Measurements from ENCODE around the gene CCDC170.
"Not testable (repeated sequence)": the region's sequence is repeated elsewhere in the genome, so short reads cannot be mapped to it uniquely, and the experiment has no call there.

The CCDC170 gene

DNA sequence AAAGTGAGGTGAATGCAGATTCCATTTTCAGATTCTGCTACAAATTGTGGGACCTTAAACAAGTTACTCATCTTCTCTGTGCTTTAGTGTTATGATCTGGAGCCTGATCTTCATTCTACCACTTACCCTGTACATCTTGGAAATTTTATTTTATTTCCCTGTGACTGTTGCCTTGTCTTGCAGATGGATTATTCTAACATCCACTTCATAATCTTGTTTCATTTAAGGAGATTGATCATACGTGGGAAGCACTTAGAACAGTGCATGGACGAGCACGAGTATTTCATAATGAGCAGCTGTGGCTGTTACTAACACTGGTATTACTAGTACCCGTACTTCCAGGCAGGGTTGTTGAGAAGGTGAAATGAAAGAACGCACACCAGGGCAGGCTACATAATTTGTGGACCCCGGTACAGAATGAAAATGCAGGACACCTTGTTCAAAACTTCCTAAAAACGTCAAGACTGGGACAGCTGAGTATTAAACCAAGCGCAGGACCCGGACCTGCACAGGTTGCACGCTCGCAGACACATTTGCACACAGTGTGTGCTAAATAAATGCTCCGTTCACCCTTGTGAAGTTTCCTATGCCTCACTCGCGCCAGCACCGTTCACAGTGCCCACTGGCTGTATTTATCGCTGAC, 535 bp upstream of the CCDC170 start:
- no peak for DNase-seq (ENCODE audit: low read depth in 2 of 3, low spot score in 2 of 3)

DNA sequence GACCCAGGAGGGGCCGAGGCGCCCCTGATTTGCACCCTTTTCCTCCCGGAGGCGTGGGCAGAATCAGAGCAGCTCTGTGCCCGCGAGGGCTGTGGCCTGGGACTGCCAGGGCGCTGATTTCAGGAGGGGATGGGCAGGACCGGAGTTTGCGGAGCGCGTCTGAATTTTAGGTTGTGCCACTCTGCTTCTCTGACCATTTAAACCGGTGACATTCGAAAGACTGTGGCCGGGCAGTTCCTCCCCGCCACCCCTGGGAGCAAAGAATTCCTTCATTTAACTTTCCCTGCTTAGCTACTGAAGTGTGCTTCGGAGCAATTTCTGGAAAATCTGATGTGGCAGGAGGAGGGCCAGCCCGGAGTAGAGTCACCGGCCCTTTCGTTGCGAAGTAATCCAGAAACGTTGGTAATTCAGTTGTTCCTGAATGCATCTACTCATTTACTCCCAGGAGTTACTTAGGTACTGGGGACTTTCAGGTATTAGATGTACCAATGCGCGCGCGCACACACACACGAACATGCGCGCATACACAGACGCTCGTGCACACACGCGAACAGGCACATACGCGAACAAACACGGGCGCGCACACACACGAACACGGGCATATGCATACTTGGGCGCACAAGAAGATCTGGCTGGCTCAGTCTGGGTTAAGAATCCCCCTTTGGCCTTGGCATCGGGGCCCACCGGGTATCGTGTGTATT, 568 bp downstream of the CCDC170 start:
- no peak for DNase-seq (ENCODE audit: low read depth in 2 of 3, low spot score in 2 of 3)

DNA sequence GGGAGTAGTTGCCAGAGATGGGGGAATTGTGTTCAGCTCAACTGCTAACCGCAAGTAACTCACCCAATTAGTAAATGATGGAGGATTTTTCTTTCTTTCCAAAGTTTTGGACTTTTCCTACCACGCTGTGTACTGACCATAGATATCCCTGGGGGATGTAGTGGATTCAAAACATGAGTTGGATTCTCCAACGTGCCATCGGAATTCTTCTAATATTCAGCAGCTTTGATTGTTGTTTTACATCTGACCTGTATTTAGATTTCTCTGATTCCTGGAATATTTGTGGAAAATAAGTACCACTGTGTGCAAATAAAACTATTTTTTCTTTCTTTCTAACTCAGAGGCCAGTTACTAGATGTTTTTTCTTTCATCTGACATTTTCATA, 1.1 kb downstream of the CCDC170 start:
- no peak for DNase-seq (ENCODE audit: low read depth in 2 of 3, low spot score in 2 of 3)

DNA sequence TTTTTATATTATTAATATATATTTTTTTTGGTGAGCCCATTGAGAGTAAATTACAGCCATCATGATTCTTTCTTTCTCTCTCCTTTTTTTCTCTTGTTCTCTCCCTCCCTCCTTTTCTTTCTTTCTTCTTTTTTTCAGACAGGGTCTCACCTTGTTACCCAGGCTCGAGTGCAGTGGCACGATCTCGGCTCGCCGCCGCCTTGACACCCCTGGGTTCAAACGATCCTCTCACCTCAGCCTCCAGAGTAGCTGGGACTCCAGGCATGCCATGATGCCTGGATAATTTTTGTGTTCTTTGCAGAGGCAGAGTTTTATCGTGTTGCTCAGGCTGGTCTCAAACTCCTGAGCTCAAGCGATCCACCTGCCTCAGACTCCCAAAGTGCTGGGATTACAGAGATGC, 1.6 kb downstream of the CCDC170 start:
- no peak for DNase-seq (ENCODE audit: low read depth in 2 of 3, low spot score in 2 of 3)

DNA sequence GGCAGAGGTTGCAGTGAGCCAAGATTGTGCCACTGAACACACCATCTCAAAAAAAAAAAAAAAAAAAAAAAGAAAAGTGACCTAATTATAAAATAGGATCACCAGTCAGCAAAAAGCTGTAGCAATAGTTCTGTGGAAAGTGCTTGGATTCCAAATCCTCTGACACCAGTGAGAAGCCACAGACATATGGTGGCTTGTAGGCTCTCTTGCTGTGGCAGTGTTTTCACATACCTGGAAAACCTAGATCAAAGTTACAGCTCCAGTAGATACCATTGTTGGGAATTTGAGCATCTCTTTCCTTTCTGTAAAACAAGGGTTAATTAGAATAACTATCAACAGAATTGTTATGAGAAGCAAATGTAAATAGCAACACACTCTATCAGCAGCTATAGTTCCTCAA, 4.1 kb downstream of the CCDC170 start:
- DNase-seq (ENCODE audit: low read depth in 2 of 3, low spot score in 2 of 3): no peak

DNA sequence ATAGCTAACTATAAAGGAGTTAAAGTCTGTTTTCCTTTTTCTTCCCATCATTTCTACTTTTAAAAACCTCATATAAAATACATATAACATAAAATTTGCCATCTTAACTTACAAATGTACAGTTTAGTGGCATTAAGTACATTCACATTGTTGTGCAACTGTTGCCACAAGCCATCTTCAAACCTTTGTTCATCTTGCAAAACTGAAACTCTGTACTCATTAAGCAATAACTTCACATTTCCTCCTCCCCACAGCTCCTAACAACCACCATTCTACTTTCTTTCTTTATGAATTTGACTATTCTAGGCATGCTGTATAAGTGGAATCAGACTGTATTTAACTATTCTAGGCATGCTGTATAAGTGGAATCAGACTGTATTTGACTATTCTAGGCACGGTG, 4.5 kb downstream of the CCDC170 start:
- DNase-seq (ENCODE audit: low read depth in 2 of 3, low spot score in 2 of 3): no peak

DNA sequence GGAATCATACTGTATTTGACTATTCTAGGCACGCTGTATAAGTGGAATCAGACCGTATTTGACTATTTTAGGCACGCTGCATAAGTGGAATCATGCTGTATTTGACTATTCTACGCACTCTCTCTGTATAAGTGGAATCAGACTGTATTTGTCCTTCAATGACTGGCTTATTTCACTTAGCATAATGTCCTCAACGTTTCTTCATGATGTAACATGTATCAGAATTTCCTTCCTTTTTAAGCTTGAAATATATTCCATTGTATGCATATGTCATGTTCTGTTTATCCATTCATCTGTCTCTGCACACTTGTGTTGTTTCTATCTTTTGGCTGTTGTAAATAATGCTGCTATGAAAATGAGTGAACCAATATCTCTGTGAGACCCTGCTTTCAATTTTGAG, 5.7 kb downstream of the CCDC170 start:
- DNase-seq (ENCODE audit: low read depth in 2 of 3, low spot score in 2 of 3): no peak

DNA sequence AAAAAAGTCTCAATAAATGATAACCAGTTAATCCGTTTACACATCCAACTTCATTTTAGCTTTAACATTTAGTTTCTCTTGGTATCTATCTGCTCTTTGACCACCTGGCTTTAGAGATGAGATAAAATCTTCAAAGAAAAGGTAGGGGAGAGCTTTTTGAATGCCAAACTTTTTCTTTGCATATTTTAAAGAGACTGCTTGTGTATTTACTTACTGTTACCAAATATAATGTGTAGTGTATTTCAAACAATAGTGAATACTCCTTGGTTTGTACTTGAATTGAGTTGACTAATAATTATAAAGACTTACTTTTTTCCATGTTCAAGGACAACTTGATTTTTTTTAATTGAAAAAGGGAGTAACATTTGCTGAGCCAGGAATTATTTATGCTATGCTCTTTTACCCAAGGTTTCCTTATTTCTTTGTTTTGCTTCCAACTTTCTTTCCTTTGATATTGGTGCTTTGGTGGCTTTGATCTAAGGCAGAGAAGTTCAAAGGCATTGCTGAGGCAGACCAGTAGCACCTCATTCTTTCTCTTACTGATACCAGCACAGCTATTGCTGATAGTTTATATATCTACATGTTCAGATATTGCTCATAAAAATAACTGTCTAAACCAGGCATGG, 7.8 kb downstream of the CCDC170 start:
- DNase-seq (ENCODE audit: low read depth in 2 of 3, low spot score in 2 of 3): no peak

DNA sequence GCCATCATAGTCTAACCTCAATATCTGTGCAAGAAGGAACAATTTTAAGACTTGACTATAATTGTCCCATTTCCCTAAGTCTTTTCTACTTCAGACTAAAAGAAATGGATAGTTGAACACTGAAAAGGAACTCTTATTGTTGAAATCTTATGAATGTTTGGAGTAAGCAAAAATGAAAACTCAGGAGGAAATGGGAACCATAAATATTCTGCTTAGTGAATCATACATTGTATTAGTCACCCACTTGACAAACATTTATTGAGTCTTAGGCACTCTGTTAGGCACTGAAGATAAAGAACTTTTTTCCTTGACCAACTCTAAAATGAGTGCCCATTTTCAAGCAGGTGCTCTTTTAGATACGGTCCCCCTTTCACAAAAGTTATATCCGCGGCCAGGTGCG, 8.7 kb downstream of the CCDC170 start:
- DNase-seq (ENCODE audit: low read depth in 2 of 3, low spot score in 2 of 3): no peak

DNA sequence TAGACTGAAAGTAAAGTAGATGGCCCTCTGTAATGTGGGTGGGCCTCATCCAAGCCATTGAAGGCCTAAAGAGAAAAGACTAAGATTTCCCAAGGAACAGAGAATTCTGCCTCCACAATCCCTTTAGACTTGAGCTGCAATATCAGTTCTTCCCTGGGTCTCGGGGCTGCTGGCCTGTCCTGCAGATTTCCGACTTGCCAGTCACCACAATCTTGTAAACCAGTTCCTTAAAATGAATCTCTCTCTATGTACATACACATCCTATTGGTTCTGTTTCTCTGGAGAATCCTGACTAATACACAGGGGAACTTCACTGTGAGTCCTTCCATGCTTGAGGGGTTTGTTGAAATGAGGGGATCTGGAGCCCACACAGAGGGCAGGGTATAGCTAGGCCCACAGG, 12.9 kb downstream of the CCDC170 start:
- no peak for DNase-seq (ENCODE audit: low read depth in 2 of 3, low spot score in 2 of 3)

DNA sequence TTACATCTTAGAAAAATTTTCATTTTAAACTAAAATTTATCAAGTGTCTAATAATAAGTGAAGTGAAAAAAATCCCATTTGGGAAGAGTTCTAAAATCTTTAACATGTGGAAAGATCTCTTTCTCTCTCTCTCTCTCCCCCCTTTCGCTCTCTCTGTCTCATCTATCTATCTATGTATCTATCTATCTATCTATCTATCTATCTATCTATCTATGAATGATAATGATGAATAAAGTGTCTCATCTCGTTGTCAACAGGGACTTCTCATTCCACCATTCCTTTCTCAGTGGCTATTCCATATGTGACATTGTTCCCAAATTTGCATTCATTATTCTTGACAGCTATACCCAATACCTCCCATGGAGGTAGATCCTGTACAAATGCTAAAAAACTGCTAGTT, 15.2 kb downstream of the CCDC170 start:
- no peak for DNase-seq (ENCODE audit: low read depth in 2 of 3, low spot score in 2 of 3)

DNA sequence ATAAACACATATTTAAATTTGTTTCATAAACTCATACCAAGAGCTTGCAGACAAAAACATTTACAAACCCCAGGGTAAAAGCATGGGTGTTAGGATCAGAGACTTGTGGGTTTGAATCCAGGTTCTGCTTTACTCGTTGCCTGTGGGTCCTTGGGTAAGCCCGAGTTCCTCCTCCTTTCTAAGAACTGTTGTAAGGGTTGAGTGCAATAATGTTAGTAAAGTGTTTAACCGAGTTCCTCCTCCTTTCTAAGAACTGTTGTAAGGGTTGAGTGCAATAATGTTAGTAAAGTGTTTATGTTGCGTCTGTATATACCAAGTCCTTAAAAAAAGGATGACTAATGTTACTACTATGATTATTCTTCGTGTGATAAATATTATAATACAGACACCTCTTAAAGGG, 18.7 kb downstream of the CCDC170 start:
- no peak for DNase-seq (ENCODE audit: low read depth in 2 of 3, low spot score in 2 of 3)

DNA sequence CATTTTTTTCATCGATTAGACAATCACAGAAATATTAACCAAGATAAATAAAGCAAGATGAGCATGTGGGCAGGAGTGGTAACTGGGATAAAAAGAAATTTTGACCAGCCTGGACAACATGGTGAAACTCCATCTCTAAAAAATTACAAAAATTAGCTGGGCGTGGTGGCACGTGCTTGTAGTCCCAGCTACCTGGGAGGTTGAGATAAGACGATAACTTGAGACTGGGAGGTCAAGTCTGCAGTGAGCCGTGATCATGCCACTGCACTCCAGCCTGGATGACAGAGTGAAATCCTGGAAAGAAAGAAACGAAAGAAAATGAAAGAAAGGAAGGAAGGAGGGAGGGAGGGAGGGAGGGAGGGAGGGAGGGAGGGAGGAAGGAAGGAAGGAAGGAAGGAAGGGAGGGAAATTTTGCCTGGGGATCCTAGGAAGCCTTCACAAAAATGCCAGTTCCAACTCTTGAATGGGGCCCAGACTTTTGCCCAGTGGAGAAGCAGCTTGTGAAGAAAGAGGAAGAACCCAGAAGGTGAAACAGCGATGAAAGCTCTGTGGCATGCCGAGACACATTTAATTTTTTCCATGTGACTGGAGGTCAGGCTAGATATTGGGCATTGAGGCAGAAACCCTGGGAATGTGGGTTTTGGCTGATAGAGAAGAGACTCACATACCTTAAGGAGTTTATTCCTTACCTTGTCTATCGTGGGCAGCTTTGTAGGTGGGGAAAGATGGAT, 20.3 kb downstream of the CCDC170 start:
- DNase-seq (ENCODE audit: low read depth in 2 of 3, low spot score in 2 of 3): no peak

DNA sequence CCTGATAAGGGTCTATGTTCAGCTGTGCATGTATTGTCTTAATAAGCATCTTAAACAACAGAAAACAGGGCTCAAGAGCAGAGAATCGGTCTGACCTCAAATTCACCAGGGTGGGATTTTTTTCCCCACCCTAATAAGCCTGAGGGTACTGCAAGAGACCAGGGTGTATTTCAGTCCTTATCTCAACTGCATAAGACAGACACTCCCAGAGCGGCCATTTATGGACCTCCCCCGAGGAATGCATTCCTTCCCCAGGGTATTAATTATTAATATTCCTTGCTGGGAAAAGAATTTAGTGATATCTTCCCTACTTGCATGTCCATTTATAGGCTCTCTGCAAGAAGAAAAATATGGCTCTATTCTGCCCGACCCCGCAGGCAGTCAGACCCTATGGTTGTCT, 25.2 kb downstream of the CCDC170 start:
- not testable (repeated sequence) for DNase-seq (ENCODE audit: low read depth in 2 of 3, low spot score in 2 of 3)

DNA sequence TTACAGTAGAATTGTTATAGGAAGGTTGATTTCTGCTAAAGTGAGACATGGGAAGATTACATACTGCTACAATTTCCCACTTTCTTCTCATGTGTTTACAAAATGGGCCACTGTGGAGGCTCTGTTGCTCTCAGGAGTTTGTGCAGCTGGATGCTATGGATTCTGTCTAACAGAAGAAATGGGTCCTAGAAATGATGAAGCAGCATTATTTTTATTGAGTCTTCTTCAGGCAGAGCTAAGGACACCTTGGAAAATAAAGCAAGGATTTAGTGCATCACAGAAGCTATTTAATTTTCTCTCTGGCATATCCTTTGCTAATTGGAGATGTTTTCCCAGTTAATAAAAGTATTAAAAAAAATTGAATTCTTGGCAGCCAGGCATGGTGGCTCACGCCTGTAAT, 29.2 kb downstream of the CCDC170 start:
- no peak for DNase-seq (ENCODE audit: low read depth in 2 of 3, low spot score in 2 of 3)

DNA sequence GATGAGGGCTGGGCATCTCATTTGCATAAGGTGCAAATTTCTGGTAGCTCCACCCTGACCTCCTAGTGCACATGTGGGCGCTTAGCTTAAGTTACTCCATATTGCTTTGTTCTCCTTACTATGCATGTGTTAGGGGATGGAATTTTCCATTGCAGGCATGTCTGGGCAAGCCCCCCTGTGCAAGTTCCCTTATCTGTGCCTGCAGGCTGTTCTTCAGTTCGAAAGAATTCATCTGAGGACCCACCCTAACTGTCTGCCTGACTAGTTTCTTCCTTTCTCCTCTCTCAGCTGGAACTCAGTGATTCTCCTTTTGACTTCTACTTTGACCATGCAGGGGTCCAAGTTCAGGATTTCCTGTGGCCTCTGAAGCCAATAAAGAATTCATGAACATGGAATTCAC, 30.2 kb downstream of the CCDC170 start:
- no peak for DNase-seq (ENCODE audit: low read depth in 2 of 3, low spot score in 2 of 3)

DNA sequence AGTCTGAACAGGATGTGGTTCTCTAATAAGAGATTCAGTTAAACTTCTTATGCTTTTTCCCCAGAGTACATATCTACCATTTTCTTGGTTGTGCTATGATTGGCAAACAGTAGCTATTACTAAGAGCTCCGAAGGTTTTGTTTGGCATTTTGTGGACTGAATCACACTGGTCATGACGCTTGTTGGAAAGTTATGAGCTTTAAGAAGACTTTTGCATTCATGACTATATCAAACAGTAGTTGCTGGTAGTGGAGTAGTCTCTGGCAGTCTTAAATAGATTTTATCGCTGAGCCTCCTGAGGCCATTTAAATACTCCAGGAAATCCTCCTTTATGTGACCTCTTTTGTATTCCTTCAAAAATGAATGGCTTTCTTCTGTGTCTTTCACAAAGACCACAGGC, 40.8 kb downstream of the CCDC170 start:
- no peak for DNase-seq (ENCODE audit: low read depth in 2 of 3, low spot score in 2 of 3)

DNA sequence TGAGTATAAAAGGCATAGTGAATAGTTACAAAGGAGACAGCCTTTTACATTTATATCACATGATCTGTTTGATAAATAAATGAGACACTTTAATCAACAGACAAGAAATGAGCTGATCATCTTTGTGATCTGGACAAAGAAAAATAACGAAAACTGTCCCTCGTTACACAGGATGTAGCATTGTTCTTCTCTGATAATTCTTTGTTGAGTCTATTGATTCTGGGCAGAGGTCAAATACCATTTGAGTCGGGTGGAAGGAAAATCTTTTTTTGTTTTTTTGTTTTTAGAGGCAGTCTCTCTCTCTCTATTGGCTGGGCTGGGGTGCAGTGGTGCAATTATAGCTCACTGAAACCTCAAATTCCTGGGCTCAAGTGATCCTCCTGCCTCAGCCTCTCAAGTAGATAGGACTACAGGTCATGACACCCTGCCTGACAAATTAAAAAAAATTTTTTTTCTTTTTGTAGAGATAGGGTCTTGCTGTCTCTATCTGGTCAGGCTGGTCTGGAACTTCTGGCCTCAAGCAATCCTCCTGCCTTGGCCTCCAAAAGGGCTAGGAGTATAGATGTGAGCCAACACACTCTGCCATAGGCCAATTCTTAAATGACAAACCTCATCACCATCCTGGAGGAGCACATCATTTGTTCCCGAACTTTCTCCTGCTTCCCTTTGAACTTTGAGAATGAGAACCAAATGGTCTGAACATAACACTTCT, 41.8 kb downstream of the CCDC170 start:
- DNase-seq (ENCODE audit: low read depth in 2 of 3, low spot score in 2 of 3): no peak

DNA sequence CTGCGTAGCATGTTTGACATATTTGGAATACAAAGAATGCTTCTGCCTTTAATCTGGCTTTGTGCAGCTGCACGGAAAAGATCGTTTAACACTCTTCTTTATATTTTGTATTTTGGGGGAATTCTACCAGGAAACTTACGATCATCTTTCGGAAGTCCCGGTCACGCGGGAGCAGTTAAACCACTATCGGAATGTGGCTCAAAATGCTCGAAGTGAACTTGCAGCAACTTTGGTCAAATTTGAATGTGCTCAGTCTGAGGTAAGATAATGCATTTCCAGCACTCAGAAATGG, 42.3 kb downstream of the CCDC170 start:
- no peak for DNase-seq (ENCODE audit: low read depth in 2 of 3, low spot score in 2 of 3)

DNA sequence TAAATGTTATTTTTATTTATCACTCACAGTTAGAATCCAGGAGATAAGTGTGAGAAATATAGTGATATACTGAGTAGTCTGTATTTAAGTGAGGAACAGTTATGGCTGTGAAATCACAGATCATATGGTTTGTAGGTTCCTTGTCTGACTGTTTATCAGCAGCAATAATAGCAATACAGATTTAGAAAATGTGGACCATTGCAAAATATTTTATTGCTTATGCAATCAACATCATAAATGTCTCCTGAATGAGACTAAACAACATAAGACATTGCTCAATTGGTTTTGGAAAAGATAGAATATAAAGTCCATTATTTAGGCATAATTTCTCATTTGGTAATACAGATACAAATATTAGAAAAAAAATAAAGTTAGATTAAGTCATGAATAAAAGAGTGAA, 43.7 kb downstream of the CCDC170 start:
- no peak for DNase-seq (ENCODE audit: low read depth in 2 of 3, low spot score in 2 of 3)

DNA sequence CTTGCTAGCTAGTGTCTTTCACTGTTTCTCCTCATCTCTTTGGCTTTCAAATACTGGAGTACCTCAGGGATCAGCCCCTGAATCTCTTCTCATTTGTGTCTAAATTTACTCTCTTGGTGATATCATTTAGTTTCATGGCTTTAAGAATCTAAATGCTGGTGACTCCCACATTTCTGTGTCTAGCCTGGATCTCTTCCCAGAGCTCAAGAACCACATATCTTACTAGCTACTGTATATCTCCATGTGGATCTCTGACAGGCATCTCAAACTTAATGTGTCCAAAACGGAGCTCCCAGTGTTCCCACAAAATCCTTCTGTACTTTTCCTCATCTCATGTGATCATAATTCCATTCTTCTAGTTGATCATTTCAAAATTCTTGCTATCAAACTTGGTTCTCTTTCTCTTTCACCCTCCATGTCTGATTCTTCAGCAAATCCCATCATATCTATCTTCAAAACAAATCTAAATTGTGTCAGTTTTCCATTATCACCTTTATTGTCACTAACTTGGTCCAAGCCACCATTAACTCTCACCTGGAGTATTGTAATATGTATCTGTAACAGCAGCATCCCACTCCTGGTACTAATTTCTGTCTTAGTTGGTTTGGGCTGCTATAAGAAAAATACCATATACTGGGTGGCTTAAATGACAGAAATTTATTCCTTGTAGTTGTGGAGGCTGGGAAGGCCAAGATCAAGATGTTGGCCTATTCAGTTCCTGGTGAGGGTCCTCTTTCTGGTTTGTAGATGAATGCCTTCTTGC, 45.9 kb downstream of the CCDC170 start:
- no peak for DNase-seq (ENCODE audit: low read depth in 2 of 3, low spot score in 2 of 3)
